Measurements from ENCODE around the gene PRG3. TPM values are rescaled to one million over a fixed set of nuclear protein-coding genes. Genes with fewer than 3 reads are reported as not detected.

Gene PRG3
- total RNA-seq, 2 donors from 2014 or later, result not detected

- TF ChIP-seq, protein P1, sequence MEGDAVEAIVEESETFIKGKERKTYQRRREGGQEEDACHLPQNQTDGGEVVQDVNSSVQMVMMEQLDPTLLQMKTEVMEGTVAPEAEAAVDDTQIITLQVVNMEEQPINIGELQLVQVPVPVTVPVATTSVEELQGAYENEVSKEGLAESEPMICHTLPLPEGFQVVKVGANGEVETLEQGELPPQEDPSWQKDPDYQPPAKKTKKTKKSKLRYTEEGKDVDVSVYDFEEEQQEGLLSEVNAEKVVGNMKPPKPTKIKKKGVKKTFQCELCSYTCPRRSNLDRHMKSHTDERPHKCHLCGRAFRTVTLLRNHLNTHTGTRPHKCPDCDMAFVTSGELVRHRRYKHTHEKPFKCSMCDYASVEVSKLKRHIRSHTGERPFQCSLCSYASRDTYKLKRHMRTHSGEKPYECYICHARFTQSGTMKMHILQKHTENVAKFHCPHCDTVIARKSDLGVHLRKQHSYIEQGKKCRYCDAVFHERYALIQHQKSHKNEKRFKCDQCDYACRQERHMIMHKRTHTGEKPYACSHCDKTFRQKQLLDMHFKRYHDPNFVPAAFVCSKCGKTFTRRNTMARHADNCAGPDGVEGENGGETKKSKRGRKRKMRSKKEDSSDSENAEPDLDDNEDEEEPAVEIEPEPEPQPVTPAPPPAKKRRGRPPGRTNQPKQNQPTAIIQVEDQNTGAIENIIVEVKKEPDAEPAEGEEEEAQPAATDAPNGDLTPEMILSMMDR (IDR thresholded peaks at IDR 0.05), result no peak
- Histone ChIP-seq H3K4me3 (no peak overlapping the region), H3K27ac (no peak overlapping the region), H3K36me3 (no peaks in the 10 kb centered on the region), H3K27me3 (replicated peaks; ENCODE audit: insufficient read depth) (no peaks in the 10 kb centered on the region), H3K9me3 (no peaks in the 10 kb centered on the region), H3K4me1 (ENCODE audit: control insufficient read depth in 1 of 2, low read depth in 2 of 2) (no peaks in the 10 kb centered on the region)
- ATAC-seq (ENCODE audit: insufficient number of reproducible peaks, low FRiP score, low read depth), result no peak
- no peak for DNase-seq (ENCODE audit: low spot score)
Measured at GRCh38 chr11:57399972-57400578, 19.1 kb upstream of the PRG3 start.

DNA sequence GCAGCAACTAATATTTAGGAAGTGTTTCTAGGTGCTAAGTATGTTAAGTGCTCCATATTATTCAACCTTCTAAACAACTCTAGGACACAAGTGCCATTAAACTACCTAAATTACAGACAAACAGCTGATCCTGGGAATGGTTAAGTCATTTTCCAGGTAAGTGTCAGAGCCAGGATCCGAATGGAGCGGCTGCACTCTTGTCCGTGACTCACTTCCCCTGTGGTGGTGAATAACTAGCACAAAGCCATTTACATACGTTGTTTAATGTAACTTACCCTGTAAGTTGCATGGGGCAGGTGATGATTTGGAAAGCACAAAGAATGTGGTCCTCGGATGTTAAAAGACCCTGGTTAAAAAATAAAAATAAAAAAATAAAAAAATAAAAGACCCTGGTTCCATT lies 18.3 kb upstream of the PRG3 start:
- H3K9me3 ChIP-seq, result no peaks in the 10 kb centered on the region
- ATAC-seq (ENCODE audit: insufficient number of reproducible peaks, low FRiP score, low read depth) (no peak), DNase-seq (ENCODE audit: low spot score) (no peak)
- H3K36me3 ChIP-seq, result no peaks in the 10 kb centered on the region
- H3K27ac ChIP-seq, result no peak overlapping the region
- H3K4me1 ChIP-seq (ENCODE audit: control insufficient read depth in 1 of 2, low read depth in 2 of 2), result no peaks in the 10 kb centered on the region
- H3K4me3 ChIP-seq, result no peak overlapping the region
- TF ChIP-seq, protein P1 (IDR thresholded peaks at IDR 0.05), result no peak
- H3K27me3 ChIP-seq (replicated peaks; ENCODE audit: insufficient read depth), result no peaks in the 10 kb centered on the region

- TF ChIP-seq, protein P1 (IDR thresholded peaks at IDR 0.05), result no peak
- Histone ChIP-seq H3K4me1 (ENCODE audit: control insufficient read depth in 1 of 2, low read depth in 2 of 2) (no peaks in the 10 kb centered on the region), H3K36me3 (no peaks in the 10 kb centered on the region), H3K9me3 (no peaks in the 10 kb centered on the region), H3K4me3 (no peak overlapping the region), H3K27ac (no peak overlapping the region), H3K27me3 (replicated peaks; ENCODE audit: insufficient read depth) (no peaks in the 10 kb centered on the region)
- no peak for ATAC-seq (ENCODE audit: insufficient number of reproducible peaks, low FRiP score, low read depth)
- DNase-seq (ENCODE audit: low spot score), result no peak
Measured at GRCh38 chr11:57397394-57397990, 16.5 kb upstream of the PRG3 start.

GRCh38 chr11:57396744-57397143 lies 15.8 kb upstream of the PRG3 start:
- no peak overlapping the region for H3K4me3 ChIP-seq
- no peaks in the 10 kb centered on the region for H3K36me3 ChIP-seq
- no peaks in the 10 kb centered on the region for H3K27me3 ChIP-seq (replicated peaks; ENCODE audit: insufficient read depth)
- no peak for ATAC-seq (ENCODE audit: insufficient number of reproducible peaks, low FRiP score, low read depth)
- no peaks in the 10 kb centered on the region for H3K4me1 ChIP-seq (ENCODE audit: control insufficient read depth in 1 of 2, low read depth in 2 of 2)
- no peaks in the 10 kb centered on the region for H3K9me3 ChIP-seq
- DNase-seq (ENCODE audit: low spot score), result no peak
- TF ChIP-seq, protein P1 (IDR thresholded peaks at IDR 0.05), result no peak
- H3K27ac ChIP-seq, result no peak overlapping the region

DNA sequence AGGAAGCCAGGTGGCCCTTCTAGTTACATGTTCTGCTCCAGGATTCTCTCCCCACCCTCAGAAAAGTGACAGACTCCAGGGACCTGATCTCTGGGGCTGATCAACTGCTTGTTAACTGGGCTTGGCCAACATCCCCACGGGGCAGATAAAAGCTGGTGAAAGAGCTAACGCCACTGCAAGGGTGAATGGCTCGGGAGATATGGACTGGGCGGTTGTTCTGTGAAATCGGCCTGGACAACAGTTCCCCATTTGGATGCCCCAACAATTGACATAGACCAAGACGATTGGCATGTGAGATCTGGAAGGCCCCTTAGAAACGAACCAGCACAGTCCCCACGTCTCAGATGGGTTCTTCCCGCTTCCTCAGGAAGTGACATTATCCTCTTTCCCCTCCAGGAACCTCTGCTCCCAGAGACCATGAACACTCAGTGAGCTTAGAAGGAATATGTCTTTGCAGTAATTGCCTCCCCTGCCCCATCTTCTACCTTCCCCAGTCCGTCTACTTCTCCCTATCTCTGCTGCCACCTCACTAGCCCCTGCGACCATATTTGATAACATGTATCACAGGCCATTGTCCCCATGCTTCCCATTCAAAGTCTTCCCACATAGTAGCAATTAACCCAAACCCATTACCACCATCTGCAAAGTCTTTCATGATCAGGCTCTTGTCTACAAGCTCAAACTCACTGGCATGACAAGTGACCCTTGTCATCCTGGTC lies 15.1 kb upstream of the PRG3 start:
- H3K36me3 ChIP-seq, result no peaks in the 10 kb centered on the region
- H3K4me1 ChIP-seq (ENCODE audit: control insufficient read depth in 1 of 2, low read depth in 2 of 2), result no peaks in the 10 kb centered on the region
- ATAC-seq (ENCODE audit: insufficient number of reproducible peaks, low FRiP score, low read depth), result no peak
- H3K4me3 ChIP-seq, result no peak overlapping the region
- H3K27ac ChIP-seq, result no peak overlapping the region
- DNase-seq (ENCODE audit: low spot score), result no peak
- no peaks in the 10 kb centered on the region for H3K27me3 ChIP-seq (replicated peaks; ENCODE audit: insufficient read depth)
- no peaks in the 10 kb centered on the region for H3K9me3 ChIP-seq
- TF ChIP-seq, protein P1 (IDR thresholded peaks at IDR 0.05), result no peak
